ENCODE results near the gene TLE4.

Gene TLE4

GRCh38 chr9:79667817-79668436 lies 96.2 kb downstream of the TLE4 start:
- DNase-seq = no peak

- DNase-seq = no peak
These were observed 97.2 kb downstream of the TLE4 start for GRCh38 chr9:79668956-79669355.

- DNase-seq = no peak
These were observed 98.7 kb downstream of the TLE4 start for GRCh38 chr9:79670269-79670961.

GRCh38 chr9:79671558-79671957 lies 99.8 kb downstream of the TLE4 start:
- DNase-seq = no peak

- DNase-seq = no peak
These were observed 100.5 kb downstream of the TLE4 start for GRCh38 chr9:79672236-79672635.

- DNase-seq = no peak
These were observed 101.1 kb downstream of the TLE4 start for GRCh38 chr9:79672891-79673290.

- no peak for DNase-seq
These were observed 101.8 kb downstream of the TLE4 start for GRCh38 chr9:79673614-79674013.

GRCh38 chr9:79674052-79674777 lies 102.5 kb downstream of the TLE4 start:
- DNase-seq = no peak

- no peak for DNase-seq
These were observed 109.8 kb downstream of the TLE4 start for GRCh38 chr9:79681576-79681975.

- DNase-seq = no peak
These were observed 110.4 kb downstream of the TLE4 start for GRCh38 chr9:79682076-79682736.

GRCh38 chr9:79684059-79684458 lies 112.3 kb downstream of the TLE4 start:
- no peak for DNase-seq

- no peak for DNase-seq
These were observed 113.2 kb downstream of the TLE4 start for GRCh38 chr9:79684711-79685575.

GRCh38 chr9:79685577-79685976 lies 113.8 kb downstream of the TLE4 start:
- no peak for DNase-seq

- DNase-seq = no peak
These were observed 114.8 kb downstream of the TLE4 start for GRCh38 chr9:79686381-79687130.

- no peak for DNase-seq
These were observed 115.3 kb downstream of the TLE4 start for GRCh38 chr9:79687131-79687447.

GRCh38 chr9:79688363-79688762 lies 116.6 kb downstream of the TLE4 start:
- DNase-seq = no peak

GRCh38 chr9:79689576-79689975 lies 117.8 kb downstream of the TLE4 start:
- no peak for DNase-seq

- DNase-seq = no peak
These were observed 119.7 kb downstream of the TLE4 start for GRCh38 chr9:79691496-79691895.

GRCh38 chr9:79692857-79693571 lies 121.2 kb downstream of the TLE4 start:
- no peak for DNase-seq

GRCh38 chr9:79693750-79694149 lies 122.0 kb downstream of the TLE4 start:
- DNase-seq = no peak

GRCh38 chr9:79694208-79694607 lies 122.4 kb downstream of the TLE4 start:
- DNase-seq = no peak

Data from activated CD8-positive, alpha-beta memory T cell treated with anti-CD3 and anti-CD28 coated beads, Interleukin-2, amount 50 U/mL, for 4 hours (primary cell).